AG04449 (cell line): Measurements from ENCODE around the gene MRPL11.

Experiments
- CTCF ChIA-PET: fragments of 350-600 bp; formaldehyde crosslinking; extraction: SDS; loops from one replicate; lab custom pipeline; 2021; ENCODE audit warnings: antibody characterized with exemption; lab: Yijun Ruan, JAX
- POLR2A ChIA-PET: fragments of 400-600, 350-600 bp; formaldehyde crosslinking; extraction: SDS; loops from one replicate; lab custom pipeline; 2020; ENCODE audit warnings: antibody characterized with exemption, inconsistent platforms; lab: Yijun Ruan, JAX
- DNase-seq: peaks from one replicate; pipeline ENCODE4 v3.0.0-alpha.2; 2010; ENCODE audit warnings: low read depth, low spot score
- H3K4me3 ChIP-seq: 2 replicates; pipeline ENCODE4 v1.5.1; 2011; ENCODE audit warnings: low read depth, mild to moderate bottlenecking, control low read depth, low read length
- CTCF ChIP-seq: IDR thresholded peaks from one replicate; pipeline ENCODE4 v1.5.1; 2011; ENCODE audit warnings: mild to moderate bottlenecking, moderate library complexity, low read length, control low read depth, inconsistent platforms; ENCODE audit not compliant: insufficient read depth; ENCODE audit errors: missing control alignments

Gene MRPL11

DNA sequence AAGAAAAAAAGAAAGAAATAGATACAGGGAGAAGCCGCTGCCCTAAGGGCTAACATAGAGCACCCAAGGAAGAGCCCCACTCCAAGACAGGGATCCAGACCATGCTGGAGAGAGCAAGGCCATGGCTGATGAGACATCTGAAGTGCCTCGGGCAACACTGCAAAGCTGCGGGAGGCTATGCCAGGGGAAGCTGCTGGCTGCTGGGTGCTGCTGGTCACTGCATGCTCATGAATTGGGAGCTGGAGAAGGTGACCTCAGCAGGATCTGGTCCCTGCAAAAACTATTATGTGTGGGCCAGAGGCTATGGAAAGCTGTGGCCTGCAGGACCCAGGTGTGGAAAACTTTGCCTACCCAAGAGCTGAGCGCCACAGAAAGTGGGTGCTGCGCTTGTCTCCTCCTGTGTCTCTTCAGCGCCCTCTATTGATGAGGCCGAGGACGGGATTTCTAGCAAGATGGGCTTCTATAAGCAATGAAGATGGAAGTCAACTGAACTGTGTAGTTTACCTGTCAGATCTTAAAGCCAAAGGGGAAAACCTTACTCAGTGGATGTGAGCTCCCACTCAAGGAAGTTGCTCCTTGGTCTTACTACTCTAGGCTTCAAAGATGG is 49.8 kb downstream of the MRPL11 start:
- peak; percentile 77 for TF ChIP-seq CTCF
- CTCF ChIA-PET = interaction anchor here (0.7 to 37.4 kb wide), 41 partner anchors 9 to 290 kb away, joined by 3 to 1169 read pairs (median 7); partner anchors contain the start of genes B4GAT1, MRPL11, NPAS4 and PELI3
- H3K4me3 ChIP-seq = no peak overlapping the region
- POLR2A ChIA-PET = interaction anchor here (1.3 kb wide), 1 partner anchor 76 kb away, joined by 6 read pairs; no protein-coding TSS in a partner anchor
- DNase-seq = no peak

DNA sequence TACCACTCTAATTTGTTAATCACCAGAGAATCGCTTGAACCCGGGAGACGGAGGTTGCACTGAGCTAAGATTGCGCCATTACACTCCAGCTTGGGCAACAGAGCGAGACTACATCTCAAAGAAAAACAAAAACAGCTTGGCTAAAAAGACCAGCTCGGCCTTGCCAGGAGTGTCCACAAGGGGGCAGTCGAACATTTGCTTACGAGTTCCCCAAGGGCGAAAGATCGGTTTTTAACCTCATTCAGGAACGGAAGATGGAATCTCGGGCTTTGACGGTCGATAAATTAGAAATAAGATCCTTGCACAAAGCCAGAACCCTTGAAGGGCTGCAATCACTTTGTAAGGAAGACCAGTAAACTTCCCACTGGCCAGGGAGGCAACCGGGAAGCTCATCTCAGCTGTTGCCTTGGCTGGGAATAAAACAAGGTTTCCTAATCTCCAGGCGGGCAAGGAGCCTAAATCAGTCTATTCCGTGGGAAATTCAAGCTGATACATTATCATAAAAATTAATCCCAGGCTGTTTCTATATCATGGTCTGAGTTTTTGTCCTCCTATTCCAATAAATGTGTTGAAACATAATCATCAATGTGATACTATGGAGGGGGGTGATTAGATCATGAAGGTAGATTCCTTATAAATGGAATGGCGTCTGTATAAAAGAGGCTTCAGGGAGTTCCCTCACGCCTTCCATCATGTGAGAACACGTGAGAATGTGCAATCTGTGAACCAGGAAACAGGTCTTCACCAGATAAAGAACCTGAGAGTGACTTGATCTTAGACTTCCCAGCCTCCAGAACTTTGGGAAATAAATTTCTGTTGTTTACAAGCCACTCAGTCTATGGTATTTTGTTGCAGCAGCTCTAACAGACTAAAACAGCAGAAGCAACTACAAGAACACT is 52.2 kb downstream of the MRPL11 start:
- H3K4me3 ChIP-seq = peak overlapping the region; percentile 35

More for the DNA sequence above, 52.2 kb downstream of the MRPL11 start:
- TF ChIP-seq CTCF = peak; percentile 87
- ChIA-PET POLR2A (interaction anchor here (1.2 kb wide), 1 partner anchor 73 kb away, joined by 4 read pairs; no protein-coding TSS in a partner anchor), CTCF (interaction anchor here (0.7 to 11.1 kb wide), 57 partner anchors 12 to 440 kb away, joined by 3 to 260 read pairs (median 6); partner anchors contain the start of genes BRMS1, DPP3, MRPL11 and NPAS4)
- no peak for DNase-seq
